ENCODE results near the gene ZNF565.
"Not testable (repeated sequence)": the region's sequence is repeated elsewhere in the genome, so short reads cannot be mapped to it uniquely, and the experiment has no call there.

Gene ZNF565

GRCh38 chr19:36210497-36210896, 4.0 kb downstream of the ZNF565 start:
- no peak for DNase-seq

- no peak for DNase-seq
Observed at GRCh38 chr19:36209372-36209771, 5.1 kb downstream of the ZNF565 start.

- no peak for DNase-seq
Observed at GRCh38 chr19:36207605-36208252, 6.7 kb downstream of the ZNF565 start.

- no peak for DNase-seq
Observed at GRCh38 chr19:36203293-36203692, 11.2 kb downstream of the ZNF565 start.

- DNase-seq: no peak
Observed at GRCh38 chr19:36201684-36202083, 12.8 kb downstream of the ZNF565 start.

GRCh38 chr19:36198119-36198518, 16.3 kb downstream of the ZNF565 start:
- no peak for DNase-seq

GRCh38 chr19:36196249-36196648, 18.2 kb downstream of the ZNF565 start:
- DNase-seq: no peak

GRCh38 chr19:36186722-36187121, 27.7 kb downstream of the ZNF565 start:
- not testable (repeated sequence) for DNase-seq

GRCh38 chr19:36183245-36183628, 31.2 kb downstream of the ZNF565 start:
- DNase-seq: no peak

- no peak for DNase-seq
Observed at GRCh38 chr19:36182612-36183244, 31.7 kb downstream of the ZNF565 start.

GRCh38 chr19:36179077-36179476, 35.4 kb downstream of the ZNF565 start:
- DNase-seq: not testable (repeated sequence)

- not testable (repeated sequence) for DNase-seq
Observed at GRCh38 chr19:36173846-36174245, 40.6 kb downstream of the ZNF565 start.

GRCh38 chr19:36172852-36173251, 41.6 kb downstream of the ZNF565 start:
- DNase-seq: no peak

GRCh38 chr19:36169084-36169760, 45.2 kb downstream of the ZNF565 start:
- no peak for DNase-seq

- no peak for DNase-seq
Observed at GRCh38 chr19:36163813-36164212, 50.7 kb downstream of the ZNF565 start.

GRCh38 chr19:36160821-36161596, 53.5 kb downstream of the ZNF565 start:
- DNase-seq: no peak

- no peak for DNase-seq
Observed at GRCh38 chr19:36153126-36153525, 61.3 kb downstream of the ZNF565 start.

GRCh38 chr19:36152352-36153091, 61.9 kb downstream of the ZNF565 start, which contains the start of gene COX7A1:
TSS of gene COX7A1 (minus strand) at chr19:36152447. CDS start at chr19:36152407, 40 bp downstream.
- no peak for DNase-seq

GRCh38 chr19:36152019-36152351, 62.5 kb downstream of the ZNF565 start:
- no peak for DNase-seq

GRCh38 chr19:36151144-36152018, 63.1 kb downstream of the ZNF565 start:
- DNase-seq: no peak

- DNase-seq: no peak
Observed at GRCh38 chr19:36150586-36150985, 63.9 kb downstream of the ZNF565 start.

All from activated T-cell treated with anti-CD3 and anti-CD28 coated beads, Interleukin-2, amount 50 U/mL, for 1 hour (primary cell).